GM12892 (cell line): ENCODE results near the gene MARCHF4.
"Not testable (repeated sequence)": the region's sequence is repeated elsewhere in the genome, so short reads cannot be mapped to it uniquely, and the experiment has no call there.

Source experiments
- DNase-seq: peaks from one replicate; pipeline ENCODE4 v3.0.0; 2011; ENCODE audit not compliant: insufficient read length
- FAIRE-seq: peaks from 2 replicates; lab custom pipeline; 2011; peaks lifted over from hg19 to GRCh38; lab: Jason Lieb, UNC
- POLR2A ChIP-seq: IDR thresholded peaks from 2 replicates; pipeline ENCODE4 v1.6.1; 2011; ENCODE audit warnings: low read depth, low read length, control low read depth
- POLR2AphosphoS5 ChIP-seq: IDR thresholded peaks from 2 replicates; pipeline ENCODE4 v1.6.1; 2011; ENCODE audit warnings: low read depth, low read length, control low read depth
- TAF1 ChIP-seq: IDR thresholded peaks from 2 replicates; pipeline ENCODE4 v1.6.1; 2011; ENCODE audit warnings: low read depth, mild to moderate bottlenecking, control low read depth, low read length, borderline replicate concordance

Gene MARCHF4

GRCh38 chr2:216389570-216389969, 17.3 kb upstream of the MARCHF4 start:
- TF ChIP-seq POLR2A (no peak), POLR2AphosphoS5 (no peak), TAF1 (no peak)

GRCh38 chr2:216388046-216388884, 16.0 kb upstream of the MARCHF4 start:
- FAIRE-seq (no peak), DNase-seq (no peak)
- no peak for TF ChIP-seq TAF1
- no peak for TF ChIP-seq POLR2A
- no peak for TF ChIP-seq POLR2AphosphoS5

More at GRCh38 chr2:216389570-216389969, 17.3 kb upstream of the MARCHF4 start:
- DNase-seq: no peak
- FAIRE-seq: no peak

- TF ChIP-seq TAF1 (no peak), POLR2AphosphoS5 (no peak), POLR2A (no peak)
- DNase-seq: no peak
- FAIRE-seq: no peak
Observed at GRCh38 chr2:216387262-216387661, 15.0 kb upstream of the MARCHF4 start.

GRCh38 chr2:216385478-216385877, 13.2 kb upstream of the MARCHF4 start:
- TF ChIP-seq TAF1 (no peak), POLR2A (no peak), POLR2AphosphoS5 (no peak)
- no peak for FAIRE-seq

GRCh38 chr2:216384409-216384808, 12.1 kb upstream of the MARCHF4 start:
- DNase-seq, FAIRE-seq: not testable (repeated sequence)

More at GRCh38 chr2:216385478-216385877, 13.2 kb upstream of the MARCHF4 start:
- no peak for DNase-seq

GRCh38 chr2:216379977-216380376, 7.7 kb upstream of the MARCHF4 start:
- FAIRE-seq (no peak), DNase-seq (no peak)
- no peak for TF ChIP-seq POLR2A
- TF ChIP-seq TAF1: no peak
- no peak for TF ChIP-seq POLR2AphosphoS5

GRCh38 chr2:216375286-216375685, 3.0 kb upstream of the MARCHF4 start:
- no peak for FAIRE-seq
- DNase-seq: no peak

GRCh38 chr2:216373896-216374295, 1.6 kb upstream of the MARCHF4 start:
- no peak for DNase-seq
- FAIRE-seq: no peak
- TF ChIP-seq TAF1: no peak
- TF ChIP-seq POLR2A: no peak
- TF ChIP-seq POLR2AphosphoS5: no peak

More at GRCh38 chr2:216375286-216375685, 3.0 kb upstream of the MARCHF4 start:
- TF ChIP-seq POLR2AphosphoS5 (no peak), TAF1 (no peak), POLR2A (no peak)

- no peak for DNase-seq
- TF ChIP-seq POLR2A: no peak
- no peak for TF ChIP-seq POLR2AphosphoS5
- no peak for TF ChIP-seq TAF1
- FAIRE-seq: no peak
Observed at GRCh38 chr2:216372761-216373291, 543 bp upstream of the MARCHF4 start.

GRCh38 chr2:216370961-216371712, 1.1 kb downstream of the MARCHF4 start:
- DNase-seq: peak; percentile 20
- FAIRE-seq: no peak

GRCh38 chr2:216369821-216370220, 2.5 kb downstream of the MARCHF4 start:
- FAIRE-seq: no peak
- no peak for DNase-seq
- no peak for TF ChIP-seq POLR2A
- no peak for TF ChIP-seq POLR2AphosphoS5
- TF ChIP-seq TAF1: no peak

More at GRCh38 chr2:216370961-216371712, 1.1 kb downstream of the MARCHF4 start:
- no peak for TF ChIP-seq POLR2AphosphoS5
- no peak for TF ChIP-seq POLR2A
- TF ChIP-seq TAF1: no peak
